A549 treated with CpdA at 1 μM for 4 hours (cell line): Measurements from ENCODE around the gene RHOXF1. TPM values are rescaled to one million over a fixed set of nuclear protein-coding genes. Genes with fewer than 3 reads are reported as not detected.

ENCODE experiments used
- total RNA-seq: library from RNA; stranded (reverse); fragments of 200-300 nt; extraction: Qiagen RNA extraction; gene quantifications from 5 replicates; pipeline ENCODE4 v1.2.3, GENCODE V29; 2022; ENCODE audit warnings: low read depth

Gene RHOXF1, protein sequence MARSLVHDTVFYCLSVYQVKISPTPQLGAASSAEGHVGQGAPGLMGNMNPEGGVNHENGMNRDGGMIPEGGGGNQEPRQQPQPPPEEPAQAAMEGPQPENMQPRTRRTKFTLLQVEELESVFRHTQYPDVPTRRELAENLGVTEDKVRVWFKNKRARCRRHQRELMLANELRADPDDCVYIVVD
- total RNA-seq, result not detected in 5 replicates

DNA sequence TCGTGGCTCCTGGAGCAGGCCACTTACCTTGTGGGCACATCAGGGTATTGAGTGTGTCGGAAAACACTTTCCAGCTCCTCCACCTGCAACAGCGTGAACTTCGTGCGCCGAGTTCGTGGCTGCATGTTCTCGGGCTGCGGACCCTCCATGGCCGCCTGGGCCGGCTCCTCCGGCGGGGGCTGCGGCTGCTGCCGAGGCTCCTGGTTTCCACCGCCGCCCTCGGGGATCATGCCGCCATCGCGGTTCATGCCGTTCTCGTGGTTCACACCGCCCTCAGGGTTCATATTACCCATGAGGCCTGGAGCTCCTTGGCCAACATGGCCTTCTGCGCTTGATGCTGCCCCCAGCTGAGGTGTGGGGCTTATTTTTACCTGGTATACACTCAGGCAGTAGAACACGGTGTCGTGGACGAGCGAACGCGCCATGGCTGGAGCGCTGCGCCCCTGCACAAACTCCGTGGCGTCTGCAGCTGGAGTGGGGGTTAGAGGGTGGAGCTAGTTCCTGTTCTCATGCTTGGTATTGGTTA is at the start of gene RHOXF1:
Gene RHOXF1, minus strand, starts transcription at position 476 of the 526 bp plus-strand sequence. Its CDS starts 51 bp downstream, at position 425.

DNA sequence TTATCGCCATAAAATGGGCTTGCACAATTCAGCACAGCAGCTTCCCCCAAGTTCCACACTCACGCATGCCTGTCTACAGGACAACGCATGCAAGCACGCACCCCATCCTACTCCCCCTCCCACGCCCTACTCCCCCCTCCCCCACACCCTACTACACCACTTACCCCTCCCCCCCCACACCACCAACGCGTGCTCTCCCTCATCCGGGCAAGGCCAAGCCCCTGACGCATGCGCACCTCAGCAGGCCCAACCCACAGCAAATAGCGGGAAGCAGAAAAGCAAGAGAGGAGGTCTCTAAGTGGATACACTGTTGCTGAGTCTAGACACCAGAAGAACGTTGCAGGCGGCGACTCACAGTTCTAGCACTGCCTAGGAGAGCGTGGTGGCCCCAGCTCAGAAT is 42.6 kb upstream of the RHOXF1 start, which contains the start of gene RHOXF2:
Gene RHOXF2, plus strand, starts transcription at position 301 of the 400 bp plus-strand sequence. CDS start 138 bp downstream, outside the sequence.

DNA sequence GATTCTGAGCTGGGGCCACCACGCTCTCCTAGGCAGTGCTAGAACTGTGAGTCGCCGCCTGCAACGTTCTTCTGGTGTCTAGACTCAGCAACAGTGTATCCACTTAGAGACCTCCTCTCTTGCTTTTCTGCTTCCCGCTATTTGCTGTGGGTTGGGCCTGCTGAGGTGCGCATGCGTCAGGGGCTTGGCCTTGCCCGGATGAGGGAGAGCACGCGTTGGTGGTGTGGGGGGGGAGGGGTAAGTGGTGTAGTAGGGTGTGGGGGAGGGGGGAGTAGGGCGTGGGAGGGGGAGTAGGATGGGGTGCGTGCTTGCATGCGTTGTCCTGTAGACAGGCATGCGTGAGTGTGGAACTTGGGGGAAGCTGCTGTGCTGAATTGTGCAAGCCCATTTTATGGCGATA is 38.1 kb downstream of the RHOXF1 start, which contains the start of gene RHOXF2B:
Gene RHOXF2B, minus strand, starts transcription at position 101 of the 400 bp plus-strand sequence. CDS start 138 bp downstream, outside the sequence.

Other genes with a start within 250 kb of the RHOXF1 start
- gene RNF113A, start 244.2 kb downstream of the RHOXF1 start, total RNA-seq, result 28.5 to 33.0 TPM (median 29.6 TPM) in 5 replicates
- gene NDUFA1, start 244.1 kb downstream of the RHOXF1 start, total RNA-seq, result 234 to 331 TPM (median 271 TPM) in 5 replicates
- not detected in 5 replicates for gene AKAP14, start 220.0 kb downstream of the RHOXF1 start, total RNA-seq
- 7.3 to 8.6 TPM (median 8.4 TPM) in 5 replicates for gene NKAP, start 172.2 kb downstream of the RHOXF1 start, total RNA-seq
- gene RHOXF2B, start 38.2 kb downstream of the RHOXF1 start, total RNA-seq, result not detected in 5 replicates
- not detected in 5 replicates for gene RHOXF2, start 42.7 kb upstream of the RHOXF1 start, total RNA-seq
- gene ZBTB33, start 134.9 kb upstream of the RHOXF1 start, total RNA-seq, result 9.1 to 13.9 TPM (median 11.4 TPM) in 5 replicates
- gene TMEM255A, start 195.5 kb upstream of the RHOXF1 start, total RNA-seq, result 0.06 to 0.15 TPM (median 0.10 TPM) in 5 replicates
- gene ATP1B4, start 246.2 kb upstream of the RHOXF1 start, total RNA-seq, result 0.01 TPM in 1 of 5 replicates, not detected in the others